ENCODE results near the gene TAF6L.
A peak's percentile ranks its signal among the peaks of the same experiment; 100 is the strongest.

Gene TAF6L

GRCh38 chr11:62774407-62774806, 3.2 kb downstream of the TAF6L start:
- no peak for DNase-seq (ENCODE audit: extremely low read depth, low read depth)

GRCh38 chr11:62775646-62776045, 4.5 kb downstream of the TAF6L start:
- no peak for DNase-seq (ENCODE audit: extremely low read depth, low read depth)
- no peak for TF ChIP-seq CTCF (IDR thresholded peaks at IDR 0.05; ENCODE audit: low read depth, low read length)

More at GRCh38 chr11:62774407-62774806, 3.2 kb downstream of the TAF6L start:
- TF ChIP-seq CTCF (IDR thresholded peaks at IDR 0.05; ENCODE audit: low read depth, low read length): no peak

GRCh38 chr11:62777389-62777788, 6.2 kb downstream of the TAF6L start:
- no peak for TF ChIP-seq CTCF (IDR thresholded peaks at IDR 0.05; ENCODE audit: low read depth, low read length)
- no peak for DNase-seq (ENCODE audit: extremely low read depth, low read depth)

- no peak for DNase-seq (ENCODE audit: extremely low read depth, low read depth)
- no peak for TF ChIP-seq CTCF (IDR thresholded peaks at IDR 0.05; ENCODE audit: low read depth, low read length)
Measured at GRCh38 chr11:62778441-62778840, 7.2 kb downstream of the TAF6L start.

- no peak for DNase-seq (ENCODE audit: extremely low read depth, low read depth)
Measured at GRCh38 chr11:62782753-62783152, 11.6 kb downstream of the TAF6L start.

GRCh38 chr11:62786318-62787004, 15.3 kb downstream of the TAF6L start:
- no peak; the same call in none of the 2 replicates for TF ChIP-seq CTCF (IDR thresholded peaks at IDR 0.05; ENCODE audit: low read depth, low read length)
- peak; percentile 52 for DNase-seq (ENCODE audit: extremely low read depth, low read depth)

More at GRCh38 chr11:62782753-62783152, 11.6 kb downstream of the TAF6L start:
- no peak for TF ChIP-seq CTCF (IDR thresholded peaks at IDR 0.05; ENCODE audit: low read depth, low read length)

GRCh38 chr11:62787005-62787759, 16.0 kb downstream of the TAF6L start, which contains the start of gene TMEM179B:
Gene TMEM179B (plus strand): TSS chr11:62787402. CDS start chr11:62787432, 30 bp downstream.
- TF ChIP-seq CTCF (IDR thresholded peaks at IDR 0.05; ENCODE audit: low read depth, low read length): peak; percentile 64
- peak; percentile 89 for DNase-seq (ENCODE audit: extremely low read depth, low read depth)
